Activated CD8-positive, alpha-beta memory T cell treated with anti-CD3 and anti-CD28 coated beads, Interleukin-2, amount 10 ng/mL, durations not matched to agents 7 days and 5 days (primary cell): ENCODE data around the gene GART. TPM values are rescaled to one million over a fixed set of nuclear protein-coding genes. Genes with fewer than 3 reads are reported as not detected.
"Not testable (repeated sequence)": the region's sequence is repeated elsewhere in the genome, so short reads cannot be mapped to it uniquely, and the experiment has no call there.

Experiments
- ATAC-seq: fragments of 150-1000 bp; cut with Tn5 transposase; one replicate; pipeline ENCODE4 v1.10.0; 2021; ENCODE audit warnings: moderate library complexity
- CTCF ChIA-PET: fragments of 350-600 bp; sonication (Branson Sonifier 250); formaldehyde crosslinking; loops from one replicate; lab custom pipeline; 2021; ENCODE audit warnings: antibody characterized with exemption; lab: Charles Lee
- DNase-seq: peaks from one replicate; pipeline ENCODE4 v3.0.0-alpha.2; 2020
- H3K27ac Mint-ChIP-seq: one replicate; pipeline ENCODE4 v1.8.0; 2021; ENCODE audit warnings: mild to moderate bottlenecking, mixed read lengths
- H3K27me3 Mint-ChIP-seq: one replicate; pipeline ENCODE4 v1.8.0; 2021; ENCODE audit warnings: mixed read lengths
- H3K36me3 Mint-ChIP-seq: one replicate; pipeline ENCODE4 v1.8.0; 2021; ENCODE audit warnings: mild to moderate bottlenecking, mixed read lengths
- H3K4me1 Mint-ChIP-seq: one replicate; pipeline ENCODE4 v1.8.0; 2021; ENCODE audit warnings: mixed read lengths
- H3K4me3 Mint-ChIP-seq: one replicate; pipeline ENCODE4 v1.8.0; 2021; ENCODE audit warnings: mild to moderate bottlenecking, moderate library complexity, mixed read lengths
- H3K9me3 Mint-ChIP-seq: one replicate; pipeline ENCODE4 v1.8.0; 2022; ENCODE audit warnings: low read depth, mixed read lengths
- total RNA-seq, 2 experiments: library from RNA; stranded (reverse); gene quantifications; one replicate each; pipeline ENCODE4 v1.2.3, GENCODE V29; 2021

The GART gene
- total RNA-seq, 2 experiments from 2014 or later: 135 to 189 TPM

GRCh38 chr21:33469183-33469582 lies 72.7 kb downstream of the GART start:
- H3K27ac Mint-ChIP-seq, H3K4me1 Mint-ChIP-seq, H3K4me3 Mint-ChIP-seq, ATAC-seq, DNase-seq, H3K9me3 Mint-ChIP-seq, H3K27me3 Mint-ChIP-seq: not testable (repeated sequence)
- CTCF ChIA-PET: interaction anchor here (1.8 kb wide), 1 partner anchor 24 kb away, joined by 5 read pairs; no protein-coding TSS in a partner anchor
- H3K36me3 Mint-ChIP-seq: peaks cover 15% of the 10 kb centered on the region

GRCh38 chr21:33461538-33462250 lies 80.2 kb downstream of the GART start:
- Mint-ChIP-seq H3K4me3 (no peak overlapping the region), H3K27me3 (no peaks in the 10 kb centered on the region), H3K9me3 (no peaks in the 10 kb centered on the region), H3K36me3 (peaks cover 7% of the 10 kb centered on the region), H3K27ac (no peak overlapping the region), H3K4me1 (no peaks in the 10 kb centered on the region)
- ATAC-seq (no peak), DNase-seq (no peak)
- CTCF ChIA-PET: interaction anchor here (1.8 kb wide), 1 partner anchor 17 kb away, joined by 6 read pairs; no protein-coding TSS in a partner anchor

- H3K4me1 Mint-ChIP-seq: no peaks in the 10 kb centered on the region
- CTCF ChIA-PET: interaction anchor here (0.6 kb wide), 1 partner anchor 361 kb away, joined by 6 read pairs; no protein-coding TSS in a partner anchor
- DNase-seq (no peak), ATAC-seq (no peak)
- H3K9me3 Mint-ChIP-seq: no peaks in the 10 kb centered on the region
- H3K27ac Mint-ChIP-seq: no peak overlapping the region
- no peaks in the 10 kb centered on the region for H3K27me3 Mint-ChIP-seq
- peaks cover 6% of the 10 kb centered on the region for H3K36me3 Mint-ChIP-seq
- no peak overlapping the region for H3K4me3 Mint-ChIP-seq
Measured at GRCh38 chr21:33458861-33459260, 83.1 kb downstream of the GART start.

GRCh38 chr21:33455686-33456446 lies 86.1 kb downstream of the GART start:
- no peak for DNase-seq
- Mint-ChIP-seq H3K27ac (no peak overlapping the region), H3K9me3 (no peaks in the 10 kb centered on the region), H3K4me1 (no peaks in the 10 kb centered on the region), H3K36me3 (peaks cover 16% of the 10 kb centered on the region), H3K27me3 (no peaks in the 10 kb centered on the region), H3K4me3 (no peak overlapping the region)
- CTCF ChIA-PET: interaction anchor here (1.3 to 1.5 kb wide), 2 partner anchors 11 to 95 kb away, joined by 5 to 7 read pairs; no protein-coding TSS in a partner anchor
- no peak for ATAC-seq

Other genes with a start within 250 kb of the GART start
- 10 to 100 TPM; 26.2 to 30.8 TPM for gene IFNAR1, start 217.1 kb downstream of the GART start, total RNA-seq
- gene IFNGR2, start 138.7 kb downstream of the GART start, total RNA-seq: under 1 TPM; 0.30 to 0.96 TPM
- 10 to 100 TPM; 23.6 to 32.7 TPM for gene TMEM50B, start 62.1 kb downstream of the GART start, total RNA-seq
- gene DNAJC28, start 50.4 kb downstream of the GART start, total RNA-seq: under 1 TPM; 0.53 to 0.75 TPM
- 100 to 1,000 TPM; 279 to 363 TPM for gene SON, start 921 bp upstream of the GART start, total RNA-seq
- 10 to 100 TPM; 41.6 to 46.3 TPM for gene DONSON, start 46.6 kb upstream of the GART start, total RNA-seq
- gene CRYZL1, start 99.6 kb upstream of the GART start, total RNA-seq: 10 to 100 TPM; 28.2 to 36.8 TPM
- 1 to 10 TPM; 2.0 to 3.9 TPM for gene ITSN1, start 100.4 kb upstream of the GART start, total RNA-seq